Measurements from ENCODE around the gene USP32. TPM values are rescaled to one million over a fixed set of nuclear protein-coding genes. Genes with fewer than 3 reads are reported as not detected.

USP32 gene
- total and polyA plus RNA-seq, 2 donors (not counting 1 experiment from before 2014, with no cell fraction given): 7.7 to 48.8 TPM

- Mint-ChIP-seq H3K27ac (no peak overlapping the region), H3K4me1 (peaks cover 32% of the 10 kb centered on the region), H3K4me3 (no peak overlapping the region), H3K9me3 (ENCODE audit: insufficient read depth) (no peaks in the 10 kb centered on the region), H3K27me3 (no peaks in the 10 kb centered on the region)
- no peak overlapping the region for H3K4me3 ChIP-seq (ENCODE audit: control extremely low read depth in 1 of 5, extremely low read depth in 1 of 5, insufficient read depth in 1 of 5, low read depth in 2 of 5, low read length in 4 of 5)
- DNase-seq (no peak), ATAC-seq (ENCODE audit: low read depth) (no peak)
- TF ChIP-seq EZH2 (IDR thresholded peaks at IDR 0.05; ENCODE audit: borderline replicate concordance, insufficient read depth, low read depth, low read length, poor library complexity, severe bottlenecking) (no peak), CTCF (IDR thresholded peaks at IDR 0.05) (no peak)
- intact Hi-C loops (cut with micrococcal nuclease): no loop called here
- no peak overlapping the region for H3K9ac ChIP-seq (ENCODE audit: low read length)
- H4K20me1 ChIP-seq (ENCODE audit: control insufficient read depth, insufficient read depth, low read length, poor library complexity, severe bottlenecking): peaks cover 26% of the 10 kb centered on the region
- peaks cover 0 to 4% (median 0%) of the 10 kb centered on the region in 3 donors for H3K9me3 ChIP-seq (ENCODE audit: control extremely low read depth in 1 of 3, control insufficient read depth in 2 of 3, insufficient read depth in 1 of 3, low read length in 2 of 3)
- no peaks in the 10 kb centered on the region for H3K36me3 ChIP-seq (replicated peaks in 1 of 2; ENCODE audit: control extremely low read depth in 1 of 2, control insufficient read depth in 1 of 2, extremely low read depth in 1 of 2, insufficient read depth in 2 of 2, low read length in 1 of 2)
- H3K27ac ChIP-seq (ENCODE audit: low read length in 2 of 2): no peak overlapping the region
- ChIA-PET POLR2A (no interaction called here), CTCF (no interaction called here)
- H3K4me1 ChIP-seq (ENCODE audit: control insufficient read depth in 2 of 2, insufficient read depth in 2 of 2, low read length in 2 of 2): peaks cover 10% of the 10 kb centered on the region in 2 donors
- H2AFZ ChIP-seq (ENCODE audit: insufficient read depth, low read depth, low read length, poor library complexity, severe bottlenecking): no peak overlapping the region
- 100% methylated on average over 2 of the region's 5 CpGs for WGBS (ENCODE audit: insufficient coverage)
- H3K4me2 ChIP-seq (replicated peaks; ENCODE audit: low read depth, low read length, poor library complexity, severe bottlenecking): no peak overlapping the region
- H3K79me2 ChIP-seq (ENCODE audit: control insufficient read depth, insufficient read depth, low read length): peaks cover 56% of the 10 kb centered on the region
- no peaks in the 10 kb centered on the region for H3K27me3 ChIP-seq (replicated peaks in 1 of 4; ENCODE audit: control extremely low read depth in 1 of 4, control insufficient read depth in 3 of 4, insufficient read depth in 4 of 4, low read length in 3 of 4)
Measured at GRCh38 chr17:60318830-60319229, 73.1 kb downstream of the USP32 start.

DNA sequence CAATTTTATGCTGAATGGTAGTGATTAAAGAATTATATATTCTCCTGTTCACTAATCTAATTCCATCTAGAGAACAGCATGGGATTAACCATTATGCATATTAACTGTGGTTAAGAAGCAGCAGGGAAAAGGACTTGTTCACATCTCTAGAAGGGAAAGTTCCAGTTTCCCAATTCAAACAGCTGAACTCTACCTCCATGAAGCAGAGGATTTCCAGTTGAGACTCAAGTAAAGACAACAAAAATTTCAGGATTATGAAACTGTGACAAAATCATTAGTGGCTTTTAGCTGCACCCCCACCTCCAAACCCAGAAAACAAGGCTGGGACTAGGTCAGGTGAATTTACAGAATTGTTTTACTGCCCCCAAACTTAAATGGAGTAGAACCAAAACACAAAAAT is 73.6 kb downstream of the USP32 start:
- Histone ChIP-seq H3K79me2 (ENCODE audit: control insufficient read depth, insufficient read depth, low read length) (peaks cover 59% of the 10 kb centered on the region), H2AFZ (ENCODE audit: insufficient read depth, low read depth, low read length, poor library complexity, severe bottlenecking) (no peak overlapping the region), H3K36me3 (replicated peaks in 1 of 2; ENCODE audit: control extremely low read depth in 1 of 2, control insufficient read depth in 1 of 2, extremely low read depth in 1 of 2, insufficient read depth in 2 of 2, low read length in 1 of 2) (no peaks in the 10 kb centered on the region), H3K9me3 (ENCODE audit: control extremely low read depth in 1 of 3, control insufficient read depth in 2 of 3, insufficient read depth in 1 of 3, low read length in 2 of 3) (peaks cover 0 to 4% (median 0%) of the 10 kb centered on the region in 3 donors), H3K4me2 (replicated peaks; ENCODE audit: low read depth, low read length, poor library complexity, severe bottlenecking) (no peak overlapping the region), H3K27me3 (replicated peaks in 1 of 4; ENCODE audit: control extremely low read depth in 1 of 4, control insufficient read depth in 3 of 4, insufficient read depth in 4 of 4, low read length in 3 of 4) (no peaks in the 10 kb centered on the region), H3K4me3 (ENCODE audit: control extremely low read depth in 1 of 5, extremely low read depth in 1 of 5, insufficient read depth in 1 of 5, low read depth in 2 of 5, low read length in 4 of 5) (no peak overlapping the region), H4K20me1 (ENCODE audit: control insufficient read depth, insufficient read depth, low read length, poor library complexity, severe bottlenecking) (peaks cover 31% of the 10 kb centered on the region), H3K9ac (ENCODE audit: low read length) (no peak overlapping the region), H3K27ac (ENCODE audit: low read length in 2 of 2) (no peak overlapping the region), H3K4me1 (ENCODE audit: control insufficient read depth in 2 of 2, insufficient read depth in 2 of 2, low read length in 2 of 2) (peaks cover 10% of the 10 kb centered on the region in 2 donors)
- ChIA-PET POLR2A (no interaction called here), CTCF (no interaction called here)
- DNase-seq (no peak), ATAC-seq (ENCODE audit: low read depth) (no peak)
- Mint-ChIP-seq H3K4me3 (no peak overlapping the region), H3K4me1 (peaks cover 34% of the 10 kb centered on the region), H3K9me3 (ENCODE audit: insufficient read depth) (no peaks in the 10 kb centered on the region), H3K27ac (no peak overlapping the region), H3K27me3 (no peaks in the 10 kb centered on the region)
- TF ChIP-seq EZH2 (IDR thresholded peaks at IDR 0.05; ENCODE audit: borderline replicate concordance, insufficient read depth, low read depth, low read length, poor library complexity, severe bottlenecking): no peak
- TF ChIP-seq CTCF (IDR thresholded peaks at IDR 0.05): no peak
- intact Hi-C loops (cut with micrococcal nuclease): no loop called here

Measured in B cell (primary cell).